IPS-NIHi7 (cell line): ENCODE results near the gene RCC2.

Experiments used
- DNase-seq: peaks from one replicate; pipeline ENCODE4 v3.0.0; 2012; ENCODE audit warnings: mixed read lengths; ENCODE audit errors: extremely low spot score

The RCC2 gene

DNA sequence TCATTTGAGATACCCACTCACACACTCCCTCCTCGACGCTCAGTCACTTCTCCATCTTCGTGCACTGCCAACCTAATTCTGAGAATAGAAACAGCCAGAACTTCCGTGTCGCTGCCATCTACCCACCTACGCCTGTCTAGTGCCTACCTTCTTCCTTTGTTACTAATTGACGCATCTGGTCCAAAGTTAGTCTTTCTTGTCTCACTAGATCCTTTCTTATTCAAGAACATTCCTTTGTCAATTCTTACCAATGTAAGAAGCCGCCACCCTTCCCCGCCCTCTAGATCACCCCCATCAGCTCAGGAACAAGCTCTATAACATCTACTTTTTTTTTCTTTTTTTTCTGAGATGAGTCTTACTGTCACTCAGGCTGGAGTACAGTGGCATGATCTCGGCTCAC, 63.8 kb downstream of the RCC2 start:
- DNase-seq = no peak

DNA sequence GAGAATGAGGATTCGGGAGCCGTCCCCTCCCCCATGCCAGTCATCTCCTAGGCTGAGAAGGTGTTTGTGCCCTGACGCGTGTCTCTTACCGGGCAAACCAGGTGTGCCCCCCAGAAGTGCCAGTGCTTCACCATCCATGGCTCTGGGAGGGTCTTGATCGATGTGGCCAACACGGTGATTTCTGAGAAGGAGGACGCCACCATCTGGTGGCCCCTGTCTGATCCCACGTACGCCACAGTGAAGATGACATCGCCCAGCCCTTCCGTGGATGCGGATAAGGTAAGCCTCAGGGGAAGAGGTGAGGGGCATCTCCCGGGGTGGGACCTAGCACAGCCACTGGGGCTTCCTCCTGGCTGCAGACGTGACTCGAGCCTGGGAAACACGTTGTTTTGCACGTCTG, 66.5 kb downstream of the RCC2 start:
- DNase-seq = no peak

DNA sequence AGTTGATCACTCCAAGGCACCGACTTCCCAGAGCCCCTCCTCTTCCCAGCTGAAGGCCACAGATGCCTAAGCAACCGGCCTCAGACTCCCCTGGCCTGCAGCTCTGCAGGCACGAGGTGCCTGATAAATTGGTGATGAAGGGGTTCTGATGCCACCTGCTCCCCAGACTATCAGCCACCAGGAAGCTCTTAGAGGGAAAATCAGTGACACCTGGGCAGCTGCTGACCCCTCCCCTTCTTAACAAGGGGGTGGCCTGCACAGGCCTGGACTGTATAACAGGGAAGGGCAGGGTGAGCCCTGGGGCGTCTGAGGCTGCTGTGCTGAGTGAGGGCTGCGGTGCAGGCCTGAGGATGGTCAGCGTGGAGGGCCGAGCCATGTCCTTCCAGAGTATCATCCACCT, 67.6 kb downstream of the RCC2 start, which contains the start of gene PADI6:
Gene PADI6, plus strand, starts transcription at position 301 of the 400 bp plus-strand sequence. Its CDS starts 50 bp downstream, at position 351.
- no peak for DNase-seq

DNA sequence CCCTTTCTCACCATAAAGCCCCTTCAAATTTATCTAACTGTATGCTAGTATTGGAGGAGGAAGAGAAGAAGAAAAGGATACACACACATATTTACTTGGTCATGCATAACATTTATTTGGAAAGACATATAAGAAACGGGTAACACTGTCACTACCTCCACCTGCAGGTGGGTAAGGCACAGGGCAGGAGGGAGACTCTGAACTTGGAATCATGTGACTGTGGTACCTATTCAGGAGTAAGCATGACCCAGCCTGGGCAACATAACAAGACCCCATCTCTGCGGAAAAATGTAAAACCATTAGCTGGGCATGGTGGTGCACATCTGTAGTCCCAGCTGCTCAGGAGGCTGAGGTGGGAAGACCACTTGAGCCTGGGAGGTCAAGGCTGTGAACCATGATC, 68.9 kb downstream of the RCC2 start:
- DNase-seq = peak; percentile 74

DNA sequence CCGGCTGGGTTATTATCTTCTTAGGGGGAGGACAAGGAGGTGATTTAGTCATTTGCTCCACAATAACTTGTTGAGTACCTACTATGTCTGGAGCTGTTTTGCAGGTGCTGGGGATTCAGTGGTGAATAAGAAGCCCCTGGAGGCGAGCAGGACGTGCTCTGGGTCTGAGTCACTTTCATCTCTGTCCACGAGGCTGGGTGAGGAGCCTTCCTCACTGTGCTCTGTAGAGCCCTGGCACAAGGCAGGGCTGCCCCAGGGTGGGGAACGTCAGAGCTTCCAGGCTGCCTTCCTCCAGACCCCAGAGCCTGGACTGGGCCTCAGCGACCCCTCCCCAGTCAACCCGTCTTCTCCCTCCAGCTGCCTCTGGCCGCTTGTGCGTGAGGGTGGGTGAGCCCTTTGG, 70.0 kb downstream of the RCC2 start:
- no peak for DNase-seq

DNA sequence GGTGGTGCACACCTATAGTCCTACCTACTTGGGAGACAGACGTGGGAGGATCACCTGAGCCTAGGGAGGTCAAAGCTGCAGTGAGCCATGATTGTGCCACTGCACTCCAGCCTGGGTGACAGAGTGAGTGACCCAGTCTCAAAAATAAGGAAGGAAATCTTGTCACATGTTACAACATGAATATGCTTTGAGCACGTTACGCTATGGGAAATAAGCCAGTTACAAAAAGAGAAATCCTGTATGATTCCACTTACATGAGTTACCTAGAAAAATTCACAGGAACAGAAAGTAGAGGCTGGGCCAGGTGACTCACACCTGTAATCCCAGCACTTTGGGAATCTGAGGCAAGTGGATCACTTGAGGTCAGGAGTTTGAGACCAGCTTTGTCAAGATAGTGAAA, 74.2 kb downstream of the RCC2 start:
- DNase-seq = no peak

DNA sequence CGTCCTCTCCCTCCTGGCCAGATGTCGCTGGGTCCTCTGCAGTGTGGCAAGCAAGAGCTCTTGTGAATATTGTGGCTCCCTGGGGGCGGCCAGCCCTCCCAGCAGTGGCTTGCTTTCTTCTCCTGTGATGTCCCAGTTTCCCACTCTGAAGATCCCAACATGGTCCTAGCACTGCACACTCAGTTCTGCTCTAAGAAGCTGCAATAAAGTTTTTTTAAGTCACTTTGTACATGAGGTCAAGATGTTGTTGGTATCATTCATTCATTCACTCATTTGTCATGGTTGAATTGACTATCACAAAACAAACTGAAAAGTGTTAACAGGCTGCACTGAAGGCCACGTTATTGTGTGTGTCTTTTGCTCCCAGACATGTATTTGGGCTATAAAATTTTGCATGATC, 75.7 kb downstream of the RCC2 start:
- DNase-seq = no peak

DNA sequence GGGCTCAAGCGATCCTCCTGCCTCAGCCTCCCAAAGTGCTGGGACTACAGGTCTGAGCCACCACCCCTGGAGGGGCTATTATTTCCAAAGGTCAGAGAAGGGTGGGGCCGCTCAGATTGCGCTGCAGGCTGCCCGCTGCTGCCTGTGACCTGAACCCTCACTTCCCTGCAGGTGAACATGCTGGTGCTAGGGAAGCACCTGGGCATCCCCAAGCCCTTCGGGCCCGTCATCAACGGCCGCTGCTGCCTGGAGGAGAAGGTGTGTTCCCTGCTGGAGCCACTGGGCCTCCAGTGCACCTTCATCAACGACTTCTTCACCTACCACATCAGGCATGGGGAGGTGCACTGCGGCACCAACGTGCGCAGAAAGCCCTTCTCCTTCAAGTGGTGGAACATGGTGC, 76.1 kb downstream of the RCC2 start:
- no peak for DNase-seq

DNA sequence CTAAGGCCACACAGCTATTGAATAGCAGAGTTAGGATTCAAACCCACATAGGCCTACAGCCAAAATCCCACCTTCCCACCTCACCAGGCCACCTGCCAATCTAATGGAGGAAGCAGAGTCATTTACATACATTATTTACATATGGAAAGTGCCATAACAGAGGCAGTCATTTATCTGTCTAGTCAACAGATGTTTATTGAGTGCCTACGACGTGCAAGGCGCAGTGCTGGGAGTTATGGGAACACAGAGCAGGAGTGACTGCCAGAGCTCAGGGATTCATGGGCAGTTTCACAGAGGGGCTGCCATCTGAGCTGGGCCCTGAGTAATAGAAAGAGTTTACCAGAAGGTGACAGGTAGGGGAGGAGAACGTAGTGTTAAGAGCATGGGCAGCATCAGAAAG, 77.8 kb downstream of the RCC2 start:
- no peak for DNase-seq

DNA sequence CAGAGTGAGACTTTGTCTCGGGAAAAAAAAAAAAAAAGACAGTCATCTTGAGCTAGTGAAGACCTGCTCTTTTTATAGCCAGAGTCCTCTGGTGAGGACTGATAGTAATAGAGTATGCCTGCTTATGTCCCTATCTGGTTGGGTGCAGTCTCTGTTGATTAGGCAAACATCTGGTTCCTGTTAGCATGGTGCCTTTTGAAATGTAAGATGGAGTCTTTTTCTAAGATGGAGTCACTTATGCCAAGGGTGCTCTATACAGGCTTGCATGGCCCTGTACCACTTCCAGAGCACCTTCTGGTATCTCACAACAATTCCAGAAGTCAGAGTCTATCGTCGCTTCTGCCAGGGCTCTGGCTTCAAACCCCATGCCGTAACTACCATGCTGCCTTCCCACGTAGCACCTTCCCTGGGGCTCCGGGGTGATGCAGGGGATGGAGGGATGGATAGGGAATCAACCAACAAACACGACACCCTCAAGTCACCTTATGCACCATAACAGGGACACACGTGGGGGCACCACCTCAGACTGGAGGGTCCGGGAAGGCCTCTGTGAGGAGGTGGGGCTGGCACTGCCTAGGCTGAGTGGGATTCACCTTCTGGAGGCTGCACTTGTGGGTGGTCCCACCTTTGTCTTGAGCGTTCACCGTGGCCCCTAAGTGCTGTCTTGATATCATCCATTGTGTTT, 79.1 kb downstream of the RCC2 start:
- no peak for DNase-seq

DNA sequence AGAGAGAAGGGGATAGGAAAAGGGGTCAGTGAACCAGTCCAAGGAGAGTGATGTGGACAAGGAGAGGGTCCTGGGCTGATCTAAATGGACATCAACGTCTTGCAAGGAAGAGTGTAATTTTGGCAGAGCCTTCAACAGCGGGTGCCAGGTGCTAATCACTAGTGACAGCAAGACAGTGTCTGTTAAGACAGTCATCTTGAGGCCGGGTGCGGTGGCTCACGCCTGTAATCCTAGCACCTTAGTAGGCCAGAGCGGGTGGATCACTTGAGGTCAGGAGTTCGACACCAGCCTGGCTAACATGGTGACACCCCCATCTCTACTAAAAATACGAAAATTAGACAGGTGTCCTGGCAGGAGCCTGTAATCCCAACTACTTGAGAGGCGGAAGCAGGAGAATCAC, 79.7 kb downstream of the RCC2 start:
- DNase-seq = no peak

DNA sequence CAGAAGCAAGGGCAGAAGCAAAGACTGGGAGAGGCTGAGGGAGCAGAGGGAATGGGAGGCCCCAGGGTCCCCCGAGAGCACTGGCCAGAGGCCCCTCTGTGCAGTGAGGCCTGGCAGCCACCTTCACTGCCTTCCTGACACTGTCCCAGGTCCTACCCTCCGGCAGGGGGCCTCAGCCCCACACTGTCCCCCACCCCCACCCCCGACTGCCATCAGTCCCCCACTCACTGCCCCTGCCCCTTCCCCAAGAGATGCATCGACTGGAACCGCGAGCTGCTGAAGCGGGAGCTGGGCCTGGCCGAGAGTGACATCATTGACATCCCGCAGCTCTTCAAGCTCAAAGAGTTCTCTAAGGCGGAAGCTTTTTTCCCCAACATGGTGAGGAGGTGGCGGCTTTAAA, 80.4 kb downstream of the RCC2 start:
- no peak for DNase-seq

DNA sequence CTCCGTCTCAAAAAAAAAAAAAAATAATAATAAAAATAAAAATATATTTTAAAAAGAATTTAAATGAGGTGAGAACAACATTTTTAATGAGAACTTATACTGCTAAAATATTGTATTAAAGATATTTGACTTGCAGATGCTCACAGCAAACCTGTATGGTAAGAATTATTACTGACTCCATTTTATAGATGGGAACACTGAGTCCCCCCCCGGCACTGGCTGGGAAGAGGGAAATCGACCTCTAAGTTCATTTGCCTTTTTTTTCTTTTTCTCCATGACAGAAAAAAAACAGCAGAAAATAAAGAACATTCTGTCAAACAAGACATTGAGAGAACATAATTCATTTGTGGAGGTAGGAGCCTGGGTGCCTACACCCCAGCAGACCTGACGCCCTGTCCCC, 80.9 kb downstream of the RCC2 start:
- no peak for DNase-seq
